ENCODE data around the gene TM9SF1. TPM values are rescaled to one million over a fixed set of nuclear protein-coding genes. Genes with fewer than 3 reads are reported as not detected.

The TM9SF1 gene
- total and polyA plus RNA-seq, 9 of the 15 experiments (the other 6 are each of a cell fraction or from before 2014, with no cell fraction given): 5.3 to 20.3 (median 11.8) TPM

GRCh38 chr14:24146453-24146977 is 48.7 kb downstream of the TM9SF1 start, which contains the start of gene PSME2 (continued):
- no peak for TF ChIP-seq AFF1 (IDR thresholded peaks at IDR 0.05; ENCODE audit: low read depth in 1 of 2, partially characterized antibody in 2 of 2)
- no peak for TF ChIP-seq ZNF408 (CRISPR knock-in tag; IDR thresholded peaks at IDR 0.05; ENCODE audit: low read depth)
- TF ChIP-seq, protein P1, sequence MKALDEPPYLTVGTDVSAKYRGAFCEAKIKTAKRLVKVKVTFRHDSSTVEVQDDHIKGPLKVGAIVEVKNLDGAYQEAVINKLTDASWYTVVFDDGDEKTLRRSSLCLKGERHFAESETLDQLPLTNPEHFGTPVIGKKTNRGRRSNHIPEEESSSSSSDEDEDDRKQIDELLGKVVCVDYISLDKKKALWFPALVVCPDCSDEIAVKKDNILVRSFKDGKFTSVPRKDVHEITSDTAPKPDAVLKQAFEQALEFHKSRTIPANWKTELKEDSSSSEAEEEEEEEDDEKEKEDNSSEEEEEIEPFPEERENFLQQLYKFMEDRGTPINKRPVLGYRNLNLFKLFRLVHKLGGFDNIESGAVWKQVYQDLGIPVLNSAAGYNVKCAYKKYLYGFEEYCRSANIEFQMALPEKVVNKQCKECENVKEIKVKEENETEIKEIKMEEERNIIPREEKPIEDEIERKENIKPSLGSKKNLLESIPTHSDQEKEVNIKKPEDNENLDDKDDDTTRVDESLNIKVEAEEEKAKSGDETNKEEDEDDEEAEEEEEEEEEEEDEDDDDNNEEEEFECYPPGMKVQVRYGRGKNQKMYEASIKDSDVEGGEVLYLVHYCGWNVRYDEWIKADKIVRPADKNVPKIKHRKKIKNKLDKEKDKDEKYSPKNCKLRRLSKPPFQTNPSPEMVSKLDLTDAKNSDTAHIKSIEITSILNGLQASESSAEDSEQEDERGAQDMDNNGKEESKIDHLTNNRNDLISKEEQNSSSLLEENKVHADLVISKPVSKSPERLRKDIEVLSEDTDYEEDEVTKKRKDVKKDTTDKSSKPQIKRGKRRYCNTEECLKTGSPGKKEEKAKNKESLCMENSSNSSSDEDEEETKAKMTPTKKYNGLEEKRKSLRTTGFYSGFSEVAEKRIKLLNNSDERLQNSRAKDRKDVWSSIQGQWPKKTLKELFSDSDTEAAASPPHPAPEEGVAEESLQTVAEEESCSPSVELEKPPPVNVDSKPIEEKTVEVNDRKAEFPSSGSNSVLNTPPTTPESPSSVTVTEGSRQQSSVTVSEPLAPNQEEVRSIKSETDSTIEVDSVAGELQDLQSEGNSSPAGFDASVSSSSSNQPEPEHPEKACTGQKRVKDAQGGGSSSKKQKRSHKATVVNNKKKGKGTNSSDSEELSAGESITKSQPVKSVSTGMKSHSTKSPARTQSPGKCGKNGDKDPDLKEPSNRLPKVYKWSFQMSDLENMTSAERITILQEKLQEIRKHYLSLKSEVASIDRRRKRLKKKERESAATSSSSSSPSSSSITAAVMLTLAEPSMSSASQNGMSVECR (CRISPR knock-in tag; IDR thresholded peaks at IDR 0.05): peak; percentile 31
- peak; percentile 31 for TF ChIP-seq PKNOX1 (IDR thresholded peaks at IDR 0.05)
- TF ChIP-seq, protein P2, sequence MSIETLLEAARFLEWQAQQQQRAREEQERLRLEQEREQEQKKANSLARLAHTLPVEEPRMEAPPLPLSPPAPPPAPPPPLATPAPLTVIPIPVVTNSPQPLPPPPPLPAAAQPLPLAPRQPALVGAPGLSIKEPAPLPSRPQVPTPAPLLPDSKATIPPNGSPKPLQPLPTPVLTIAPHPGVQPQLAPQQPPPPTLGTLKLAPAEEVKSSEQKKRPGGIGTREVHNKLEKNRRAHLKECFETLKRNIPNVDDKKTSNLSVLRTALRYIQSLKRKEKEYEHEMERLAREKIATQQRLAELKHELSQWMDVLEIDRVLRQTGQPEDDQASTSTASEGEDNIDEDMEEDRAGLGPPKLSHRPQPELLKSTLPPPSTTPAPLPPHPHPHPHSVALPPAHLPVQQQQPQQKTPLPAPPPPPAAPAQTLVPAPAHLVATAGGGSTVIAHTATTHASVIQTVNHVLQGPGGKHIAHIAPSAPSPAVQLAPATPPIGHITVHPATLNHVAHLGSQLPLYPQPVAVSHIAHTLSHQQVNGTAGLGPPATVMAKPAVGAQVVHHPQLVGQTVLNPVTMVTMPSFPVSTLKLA (conservative IDR thresholded peaks at IDR 0.05): peak; percentile 41 to 48; a peak in 2 of 4 replicates
- TF ChIP-seq ZNF134 (CRISPR knock-in tag; conservative IDR thresholded peaks at IDR 0.05): no peak
- TF ChIP-seq SETDB1 (IDR thresholded peaks at IDR 0.05; ENCODE audit: low read length): no peak
- TF ChIP-seq ZNF395 (CRISPR knock-in tag; IDR thresholded peaks at IDR 0.05): no peak
- TF ChIP-seq TRIM25 (IDR thresholded peaks at IDR 0.05; ENCODE audit: borderline replicate concordance): no peak
- TF ChIP-seq ZNF699 (CRISPR knock-in tag; IDR thresholded peaks at IDR 0.05; ENCODE audit: insufficient replicate concordance): no peak
- no peak for TF ChIP-seq CBX8 (IDR thresholded peaks at IDR 0.05; ENCODE audit: borderline replicate concordance, extremely low read depth, low read depth, low read length, poor library complexity, severe bottlenecking)
